Frontal cortex (tissue), 4 donors: ENCODE measurements around the gene ATP2A2. TPM values are rescaled to one million over a fixed set of nuclear protein-coding genes. Genes with fewer than 3 reads are reported as not detected.
A peak's percentile ranks its signal among the peaks of the same experiment; 100 is the strongest.

ENCODE experiments used
- DNase-seq, 2 donors: peaks; one replicate each; pipeline ENCODE4 v3.0.0; 2012; ENCODE audit warnings: low spot score in 2 of 2
- FAIRE-seq: peaks from 2 replicates; lab custom pipeline; 2012; peaks lifted over from hg19 to GRCh38; lab: Jason Lieb, UNC
- total RNA-seq: library from RNA; depleted of rRNA; stranded (reverse); fragments of >200 nt; gene quantifications from one replicate; pipeline ENCODE4 v1.2.3, GENCODE V29; 2014
- donor health status: control.
- donor health status: control.
- donor health status: control.

ATP2A2 gene
- total RNA-seq, 1 donor from 2014 or later, result 149 TPM

DNA sequence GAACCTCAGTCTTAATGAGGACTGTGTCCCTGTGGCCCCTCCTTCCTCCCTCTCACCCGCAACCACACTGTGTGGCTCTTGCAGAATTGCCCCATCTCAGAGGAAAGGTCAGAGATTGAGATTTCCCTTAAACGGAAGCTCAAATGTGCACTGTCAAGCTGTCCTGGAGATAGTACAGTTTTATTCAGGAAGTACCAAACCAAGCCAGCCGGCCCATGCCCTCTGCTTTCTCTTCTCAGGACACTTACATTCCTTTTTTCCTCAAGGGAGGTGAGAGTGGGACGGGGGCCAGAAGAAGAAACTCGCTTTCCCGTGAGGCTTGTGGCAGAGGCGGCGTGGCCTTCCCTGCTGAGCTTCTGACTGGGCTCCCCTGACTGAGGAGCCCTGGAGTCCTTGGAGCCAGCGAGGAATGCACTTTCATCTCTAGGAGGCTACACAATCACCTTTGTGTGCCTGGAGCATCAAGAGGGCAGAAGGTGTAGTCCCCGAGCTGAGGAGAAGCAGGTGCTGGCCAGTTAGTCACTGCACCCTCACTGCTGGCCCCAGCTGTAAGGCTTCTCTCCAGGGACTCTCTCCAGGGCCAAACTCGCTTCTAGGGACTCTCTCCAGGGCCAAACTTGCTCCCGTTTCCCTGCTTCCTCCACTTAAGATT lies 24.1 kb upstream of the ATP2A2 start:
- FAIRE-seq, result no peak
- no peak for DNase-seq

DNA sequence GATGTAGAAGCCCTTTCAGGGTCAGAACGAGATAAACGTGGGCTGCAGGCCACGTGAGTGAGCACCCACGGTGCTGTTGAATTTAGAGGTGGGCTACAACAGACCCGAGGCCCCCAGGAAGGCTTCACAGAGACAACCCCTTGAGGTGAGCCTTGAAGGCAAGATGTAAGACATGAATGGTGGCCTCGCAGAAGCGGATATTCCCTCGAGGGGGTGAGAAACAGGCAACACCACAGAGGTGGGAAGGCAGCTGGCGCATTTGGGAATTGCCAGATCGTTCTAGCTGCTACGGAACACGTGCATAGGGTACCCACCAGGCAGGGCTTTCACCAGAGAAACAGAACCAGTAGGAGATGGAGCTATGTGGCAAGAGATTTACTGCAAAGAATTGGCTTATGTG lies 22.6 kb upstream of the ATP2A2 start:
- DNase-seq (no peak), FAIRE-seq (no peak)

GRCh38 chr12:110262442-110263388 lies 18.3 kb upstream of the ATP2A2 start:
- no peak for FAIRE-seq
- no peak for DNase-seq

GRCh38 chr12:110266381-110266960 lies 14.6 kb upstream of the ATP2A2 start:
- FAIRE-seq, result no peak
- DNase-seq, result no peak

DNA sequence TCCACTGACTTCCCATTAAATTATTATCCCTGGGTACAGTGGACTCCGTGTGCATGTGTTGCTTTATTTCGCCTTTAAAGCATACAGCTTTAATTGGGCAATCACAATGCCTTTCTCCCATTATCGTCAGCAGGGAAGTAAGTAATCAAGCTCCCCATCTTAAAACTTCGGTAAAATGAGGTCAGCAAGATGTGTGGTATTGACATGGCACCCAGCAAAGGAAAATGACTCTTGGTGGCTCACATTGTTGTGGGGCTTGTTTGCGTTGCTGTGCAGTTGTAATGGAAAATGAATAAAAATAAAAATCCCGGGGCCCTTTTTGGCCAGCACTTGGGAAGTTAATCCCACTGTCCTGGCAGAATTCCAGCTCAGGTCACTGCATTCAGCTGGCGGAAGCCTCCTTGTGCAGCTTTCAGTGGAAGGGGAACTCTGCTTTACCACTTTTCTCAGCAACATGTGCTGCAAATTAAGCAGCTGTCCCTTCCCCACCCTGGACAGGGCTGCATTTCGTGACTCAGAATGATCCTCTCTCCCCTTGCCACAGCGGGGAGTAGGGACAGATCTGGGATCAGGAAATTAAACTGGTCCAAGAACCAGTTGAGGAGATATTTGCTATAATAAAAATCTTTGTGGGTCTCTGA lies 13.9 kb upstream of the ATP2A2 start:
- DNase-seq, result no peak
- no peak for FAIRE-seq

GRCh38 chr12:110269622-110270124 lies 11.4 kb upstream of the ATP2A2 start:
- no peak for FAIRE-seq
- no peak for DNase-seq

- FAIRE-seq (no peak), DNase-seq (no peak)
Observed at GRCh38 chr12:110270125-110270962, 10.7 kb upstream of the ATP2A2 start.

DNA sequence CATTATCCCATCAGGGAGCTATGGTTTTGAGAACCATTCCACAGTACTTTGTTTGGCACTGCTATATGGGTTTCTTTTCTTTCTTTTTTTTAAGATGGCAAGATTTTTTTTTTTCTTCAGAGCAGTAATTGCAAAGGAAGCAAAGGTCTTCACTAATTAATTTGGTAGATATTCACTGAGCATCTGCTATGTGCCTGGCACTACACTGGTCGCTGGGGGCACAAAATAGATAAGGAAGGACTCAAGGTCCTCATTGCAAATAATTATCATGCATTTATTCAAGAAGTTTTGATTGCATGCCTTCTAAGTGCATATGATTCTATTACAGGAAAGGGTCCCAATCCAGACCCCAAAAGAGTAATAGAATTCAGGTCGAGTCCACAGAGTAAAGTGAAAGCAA lies 10.0 kb upstream of the ATP2A2 start:
- FAIRE-seq (no peak), DNase-seq (no peak)

- no peak for FAIRE-seq
- no peak for DNase-seq
Observed at GRCh38 chr12:110277530-110278254, 3.4 kb upstream of the ATP2A2 start.

GRCh38 chr12:110278255-110278536 lies 2.9 kb upstream of the ATP2A2 start:
- DNase-seq (no peak), FAIRE-seq (no peak)

GRCh38 chr12:110279566-110280375 lies 1.3 kb upstream of the ATP2A2 start:
- no peak for FAIRE-seq
- DNase-seq, result no peak

GRCh38 chr12:110280392-110280778 lies 662 bp upstream of the ATP2A2 start:
- FAIRE-seq (no peak), DNase-seq (peak in 1 of 2 donors; percentile 44)

GRCh38 chr12:110281549-110282299 lies 677 bp downstream of the ATP2A2 start:
- FAIRE-seq, result no peak
- DNase-seq, result peak; percentile 56 to 70

DNA sequence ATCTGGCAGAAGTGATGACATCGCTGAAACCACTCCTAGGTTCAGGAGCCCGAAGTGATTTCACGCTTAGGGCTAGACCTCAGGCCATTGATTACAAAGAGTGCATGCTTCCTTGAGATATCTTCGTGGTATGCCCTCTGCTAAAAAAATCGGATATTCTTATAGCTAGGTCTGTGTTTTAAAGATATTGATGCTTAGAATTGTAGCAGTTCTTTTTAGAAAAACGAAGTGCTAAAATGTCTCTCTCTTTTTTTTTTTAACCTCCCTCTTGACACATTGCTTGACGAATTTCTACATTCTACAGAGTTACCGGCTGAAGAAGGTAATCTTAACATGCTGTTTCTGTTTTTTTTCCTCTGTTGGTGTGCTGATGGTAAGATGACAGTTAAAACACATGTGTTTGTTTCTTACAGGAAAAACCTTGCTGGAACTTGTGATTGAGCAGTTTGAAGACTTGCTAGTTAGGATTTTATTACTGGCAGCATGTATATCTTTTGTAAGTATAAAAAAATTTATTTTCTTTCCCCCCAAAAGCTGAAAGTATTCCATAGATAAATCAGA lies 1.3 kb downstream of the ATP2A2 start:
- no peak for DNase-seq
- FAIRE-seq, result no peak

DNA sequence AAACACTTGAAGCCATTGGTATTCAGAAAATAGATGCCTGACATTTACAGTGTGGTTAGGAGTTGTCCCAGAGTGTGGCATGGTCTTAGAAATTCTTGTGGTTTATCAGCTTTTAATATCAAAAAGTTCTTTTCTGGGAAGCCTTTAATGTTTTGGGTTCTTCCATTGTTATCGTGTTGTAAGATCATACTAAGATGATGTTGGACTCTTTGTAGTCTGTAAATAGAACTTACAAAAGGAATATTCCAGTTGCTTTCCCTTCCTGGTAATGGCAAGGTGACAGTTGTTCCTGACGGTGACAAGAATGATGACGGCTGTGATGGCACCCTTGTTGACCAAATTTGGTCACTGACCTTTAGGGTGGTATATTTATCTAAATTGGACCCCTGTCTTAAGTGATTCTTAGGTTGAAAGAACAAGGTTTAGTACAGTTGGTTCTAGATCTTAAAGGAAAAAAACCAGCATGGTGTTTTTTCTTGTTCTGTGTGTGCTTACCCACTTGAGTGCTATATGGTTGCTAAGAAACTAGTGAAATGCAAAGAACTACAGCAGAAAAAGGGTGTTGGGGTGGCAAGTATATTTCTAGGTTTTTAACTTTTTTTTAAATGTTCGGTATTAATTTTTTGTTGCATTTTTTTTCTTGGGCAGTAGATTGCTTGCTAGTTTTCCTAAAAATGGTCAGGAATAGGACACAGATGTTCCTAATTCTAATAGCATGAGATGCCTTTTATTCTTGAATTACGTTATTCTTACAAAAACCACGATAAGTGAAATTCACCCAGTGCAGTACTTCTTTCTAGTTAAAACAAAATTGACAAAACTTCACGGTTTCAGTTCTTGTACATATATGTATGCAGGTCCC lies 2.1 kb downstream of the ATP2A2 start:
- FAIRE-seq (no peak), DNase-seq (no peak)

- DNase-seq (no peak), FAIRE-seq (no peak)
Observed at GRCh38 chr12:110284597-110284996, 3.5 kb downstream of the ATP2A2 start.
